ENCODE results near the gene MTFP1.
"Not testable (repeated sequence)": the region's sequence is repeated elsewhere in the genome, so short reads cannot be mapped to it uniquely, and the experiment has no call there.

Gene MTFP1

DNA sequence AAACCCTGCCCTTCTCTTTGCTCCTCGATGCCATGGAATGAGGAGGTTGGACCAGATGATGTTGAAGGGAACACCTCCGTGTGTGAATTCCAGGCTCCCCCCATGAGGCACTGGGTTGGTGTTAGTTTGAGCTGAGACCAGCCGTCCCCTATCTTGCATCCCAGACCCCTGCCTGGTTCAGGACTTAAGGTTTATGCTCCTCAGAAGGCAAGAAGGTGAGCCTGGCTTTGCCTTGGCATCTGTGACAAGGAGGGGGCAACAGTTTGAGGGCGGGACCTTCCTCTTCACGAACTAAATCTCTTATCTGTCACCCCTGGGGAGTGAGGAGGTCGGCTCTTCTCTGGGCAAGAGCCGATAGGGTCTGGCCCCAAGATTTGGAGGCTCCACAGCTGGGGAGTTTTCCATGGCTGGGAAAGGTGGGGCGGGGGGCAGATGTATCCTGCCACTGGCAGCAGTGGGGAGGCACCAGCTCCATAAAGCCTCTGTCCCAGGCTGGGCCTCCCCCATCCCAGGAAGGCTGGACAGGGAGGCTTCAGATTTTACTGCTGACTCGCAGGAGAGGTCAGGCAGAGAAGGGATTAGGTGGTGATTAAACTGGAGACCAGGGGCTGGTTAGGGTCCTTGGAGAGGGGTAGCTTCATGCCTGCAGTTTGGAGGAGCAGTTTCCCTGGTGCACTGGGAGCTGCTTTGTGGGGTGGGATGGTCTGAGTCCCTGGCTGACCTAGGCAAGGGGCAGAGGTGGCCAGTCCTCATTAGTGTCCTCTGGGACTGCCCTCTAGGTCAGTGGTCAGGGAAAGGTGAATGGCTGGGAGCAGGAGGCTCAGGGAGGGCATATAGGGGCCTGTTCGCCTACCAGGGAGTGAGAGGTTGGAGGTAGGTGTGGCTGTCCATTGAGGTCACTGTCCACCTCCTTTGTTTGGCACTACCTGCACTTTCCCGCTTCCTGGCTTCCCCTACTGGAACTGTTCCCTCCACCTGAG, 27.6 kb upstream of the MTFP1 start:
- no peak for TF ChIP-seq ZFX (IDR thresholded peaks at IDR 0.05; ENCODE audit: borderline replicate concordance)
- TF ChIP-seq, protein P1, sequence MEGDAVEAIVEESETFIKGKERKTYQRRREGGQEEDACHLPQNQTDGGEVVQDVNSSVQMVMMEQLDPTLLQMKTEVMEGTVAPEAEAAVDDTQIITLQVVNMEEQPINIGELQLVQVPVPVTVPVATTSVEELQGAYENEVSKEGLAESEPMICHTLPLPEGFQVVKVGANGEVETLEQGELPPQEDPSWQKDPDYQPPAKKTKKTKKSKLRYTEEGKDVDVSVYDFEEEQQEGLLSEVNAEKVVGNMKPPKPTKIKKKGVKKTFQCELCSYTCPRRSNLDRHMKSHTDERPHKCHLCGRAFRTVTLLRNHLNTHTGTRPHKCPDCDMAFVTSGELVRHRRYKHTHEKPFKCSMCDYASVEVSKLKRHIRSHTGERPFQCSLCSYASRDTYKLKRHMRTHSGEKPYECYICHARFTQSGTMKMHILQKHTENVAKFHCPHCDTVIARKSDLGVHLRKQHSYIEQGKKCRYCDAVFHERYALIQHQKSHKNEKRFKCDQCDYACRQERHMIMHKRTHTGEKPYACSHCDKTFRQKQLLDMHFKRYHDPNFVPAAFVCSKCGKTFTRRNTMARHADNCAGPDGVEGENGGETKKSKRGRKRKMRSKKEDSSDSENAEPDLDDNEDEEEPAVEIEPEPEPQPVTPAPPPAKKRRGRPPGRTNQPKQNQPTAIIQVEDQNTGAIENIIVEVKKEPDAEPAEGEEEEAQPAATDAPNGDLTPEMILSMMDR (IDR thresholded peaks at IDR 0.05), result no peak
- H3K27ac ChIP-seq, result no peak overlapping the region

DNA sequence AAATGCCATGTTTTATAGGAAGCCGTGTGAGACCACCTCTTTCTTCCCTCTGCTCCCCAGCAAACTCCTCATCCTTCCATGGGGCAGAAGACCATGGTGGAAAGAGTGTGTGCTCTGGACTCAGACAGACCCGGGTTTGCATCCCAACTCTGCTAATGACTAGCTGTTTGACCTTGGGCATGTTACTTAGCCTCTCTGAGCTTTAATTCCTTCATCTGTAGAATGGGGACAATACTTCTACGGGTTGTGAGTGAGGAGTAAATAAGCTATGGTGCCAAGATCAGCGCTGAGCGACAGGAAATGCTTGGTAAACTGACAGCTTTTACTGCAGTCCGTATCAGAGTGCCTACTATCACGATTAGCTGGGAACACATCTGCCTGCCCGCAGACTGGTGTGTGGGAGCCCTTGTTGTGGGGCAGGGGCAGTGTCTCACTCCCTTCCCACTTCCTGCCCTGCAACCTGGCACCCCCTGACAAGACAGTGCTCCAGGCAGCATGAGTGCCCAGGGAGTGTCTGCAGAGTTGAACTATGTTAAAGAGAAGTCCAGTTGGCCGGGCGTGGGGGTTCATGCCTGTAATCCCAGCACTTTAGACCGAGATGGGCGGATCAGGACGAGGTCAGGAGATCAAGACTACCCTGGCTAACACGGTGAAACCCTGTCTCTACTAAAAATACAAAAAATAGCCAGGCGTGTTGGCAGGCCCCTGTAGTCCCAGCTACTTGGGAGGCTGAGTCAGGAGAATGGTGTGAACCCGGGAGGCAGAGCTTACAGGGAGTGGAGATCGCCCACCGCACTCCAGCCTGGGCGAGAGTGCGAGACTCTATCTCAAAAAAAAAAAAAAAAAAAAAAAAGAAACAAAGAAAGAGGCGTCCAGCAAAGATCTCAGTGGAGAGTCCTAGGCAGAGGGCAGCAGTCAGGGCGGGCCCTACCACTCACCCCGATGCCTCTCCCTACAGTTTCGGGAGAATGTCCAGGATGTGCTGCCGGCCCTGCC, 26.6 kb upstream of the MTFP1 start:
- TF ChIP-seq ZFX (IDR thresholded peaks at IDR 0.05; ENCODE audit: borderline replicate concordance), result no peak
- TF ChIP-seq, protein P1 (IDR thresholded peaks at IDR 0.05), result no peak
- H3K27ac ChIP-seq, result no peak overlapping the region

DNA sequence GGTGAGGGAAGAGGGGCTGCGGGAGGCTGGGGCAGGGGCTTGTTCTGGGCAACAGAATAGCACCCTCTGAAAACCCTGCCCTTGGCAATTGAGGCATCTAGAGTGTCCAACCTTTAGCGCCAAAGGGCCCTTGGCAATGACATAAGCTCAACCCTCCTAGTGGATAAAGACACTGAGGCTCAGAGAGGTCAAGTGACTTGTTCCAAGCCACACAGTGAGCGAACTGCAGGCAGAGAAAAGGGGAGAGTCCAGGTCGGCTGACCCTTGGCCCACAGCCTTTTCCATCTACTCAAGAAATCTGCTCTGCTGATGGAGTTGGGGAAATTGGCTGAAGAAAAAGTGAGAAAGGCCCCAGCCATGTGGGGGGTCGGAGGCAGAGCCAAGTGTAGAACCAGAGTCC, 25.9 kb upstream of the MTFP1 start:
- no peak for TF ChIP-seq ZFX (IDR thresholded peaks at IDR 0.05; ENCODE audit: borderline replicate concordance)
- TF ChIP-seq, protein P1 (IDR thresholded peaks at IDR 0.05), result no peak
- no peak overlapping the region for H3K27ac ChIP-seq

DNA sequence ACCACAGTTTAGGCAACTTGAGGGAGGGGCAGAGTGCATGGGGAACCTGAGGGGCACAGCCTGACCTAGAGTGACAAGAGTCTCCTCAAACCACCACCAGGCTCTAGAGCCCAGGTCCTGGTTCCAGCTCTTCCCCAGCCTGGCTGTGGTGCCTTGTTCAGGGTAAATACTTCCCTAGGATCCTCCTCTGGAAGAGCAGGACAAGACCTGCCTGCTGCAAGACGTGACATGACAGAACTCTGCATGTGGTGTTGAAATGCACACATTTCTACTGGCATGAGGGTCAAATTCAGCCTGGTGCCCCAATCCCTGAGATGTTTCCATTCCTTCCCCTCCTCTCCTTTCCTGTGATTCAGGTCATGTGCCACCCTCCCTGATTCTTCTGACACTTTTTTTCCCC, 25.4 kb upstream of the MTFP1 start:
- TF ChIP-seq, protein P1 (IDR thresholded peaks at IDR 0.05), result no peak
- TF ChIP-seq ZFX (IDR thresholded peaks at IDR 0.05; ENCODE audit: borderline replicate concordance), result no peak
- no peak overlapping the region for H3K27ac ChIP-seq

DNA sequence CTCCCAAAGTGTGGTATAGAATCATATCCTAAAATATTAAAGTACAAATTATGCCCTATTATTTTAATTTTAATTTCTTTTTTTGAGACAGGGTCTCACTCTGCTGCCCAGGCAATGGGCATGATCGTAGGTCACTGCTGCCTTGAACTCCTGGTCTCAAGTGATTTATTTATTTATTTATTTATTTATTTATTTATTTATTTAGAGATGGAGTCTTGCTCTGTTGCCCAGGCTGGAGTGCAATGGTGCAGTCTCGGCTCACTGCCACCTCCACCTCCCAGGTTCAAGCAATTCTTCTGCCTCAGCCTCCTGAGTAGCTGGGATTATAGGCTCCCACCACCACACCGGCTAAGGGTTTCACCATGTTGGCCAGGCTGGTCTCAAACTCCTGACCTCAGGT, 24.5 kb upstream of the MTFP1 start:
- H3K27ac ChIP-seq, result not testable (repeated sequence)

DNA sequence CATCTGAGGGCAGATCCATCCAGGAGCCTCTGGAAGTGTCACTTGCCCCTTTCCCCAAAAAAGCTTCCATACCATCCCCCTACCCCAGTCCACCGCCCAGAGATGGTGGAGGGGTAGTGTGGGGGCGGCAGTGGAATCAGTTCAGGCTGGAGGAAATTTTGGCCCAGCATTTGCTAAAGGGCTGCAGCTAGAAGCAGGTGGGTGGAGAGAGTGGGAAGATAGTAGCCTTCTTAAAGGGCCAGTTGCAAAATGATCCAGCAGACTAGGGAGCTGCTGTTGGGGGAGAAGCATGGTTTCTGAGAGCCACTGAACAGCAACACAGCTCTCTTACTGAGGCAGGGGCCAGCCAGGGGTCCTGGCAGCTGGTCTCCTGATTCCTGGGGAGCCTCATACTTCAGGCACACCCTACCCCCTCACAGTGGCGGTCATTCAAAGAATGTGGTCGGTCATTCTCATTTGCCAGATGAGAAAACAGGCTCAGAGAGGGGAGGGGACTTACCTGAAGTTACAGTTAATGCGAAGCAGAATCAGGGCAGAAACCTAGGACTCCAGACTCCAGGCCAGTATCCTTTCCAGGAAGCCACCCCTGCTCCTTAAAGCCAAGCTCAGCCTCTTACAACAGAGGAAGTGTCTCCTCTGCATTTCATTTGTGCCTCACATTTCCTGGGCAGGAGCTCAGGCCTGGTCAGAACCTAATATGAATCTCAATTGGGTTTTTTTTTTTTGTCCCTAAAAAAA, 23.4 kb upstream of the MTFP1 start:
- TF ChIP-seq, protein P1 (IDR thresholded peaks at IDR 0.05), result no peak
- no peak for TF ChIP-seq ZFX (IDR thresholded peaks at IDR 0.05; ENCODE audit: borderline replicate concordance)
- H3K27ac ChIP-seq, result no peak overlapping the region

DNA sequence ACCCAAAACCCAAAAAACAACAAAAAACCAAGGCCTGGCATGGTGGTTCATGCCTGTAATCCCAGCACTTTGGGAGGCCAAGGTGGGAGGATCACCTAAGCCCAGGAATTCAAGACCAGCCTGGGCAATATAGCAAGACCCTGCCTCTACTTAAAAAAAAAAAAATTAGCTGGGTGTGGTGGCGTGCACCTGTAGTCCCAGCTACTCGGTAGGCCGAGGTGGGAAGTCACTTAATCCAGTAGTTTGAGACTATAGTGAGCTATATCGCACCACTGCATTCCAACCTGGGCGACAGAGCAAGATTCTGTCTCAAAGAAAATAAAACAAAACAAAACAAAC, 22.8 kb upstream of the MTFP1 start:
- not testable (repeated sequence) for H3K27ac ChIP-seq

Measured in 22Rv1 (cell line).